ENCODE measurements around the gene PRKX.
"Not testable (repeated sequence)": the region's sequence is repeated elsewhere in the genome, so short reads cannot be mapped to it uniquely, and the experiment has no call there.

PRKX gene

DNA sequence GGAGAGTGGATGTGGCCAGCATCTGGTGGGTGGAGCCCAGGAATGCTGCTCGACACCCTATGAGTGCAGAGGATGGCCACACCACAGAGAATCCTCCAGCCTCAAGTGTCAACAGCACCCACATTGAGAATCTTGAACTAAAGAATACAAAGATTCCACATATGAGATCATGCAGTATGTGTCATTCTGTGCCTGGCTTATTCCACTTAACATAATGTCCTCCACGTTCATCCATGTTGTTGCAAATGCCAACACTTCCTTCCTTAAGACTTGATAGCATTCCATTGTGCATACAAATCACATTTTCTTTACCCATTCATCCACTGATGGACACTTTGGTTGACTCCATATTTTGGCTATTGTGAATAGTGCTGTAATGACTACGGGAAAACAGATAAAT lies 145.8 kb downstream of the PRKX start:
- no peak for DNase-seq (ENCODE audit: low spot score)
- TF ChIP-seq, protein P1, sequence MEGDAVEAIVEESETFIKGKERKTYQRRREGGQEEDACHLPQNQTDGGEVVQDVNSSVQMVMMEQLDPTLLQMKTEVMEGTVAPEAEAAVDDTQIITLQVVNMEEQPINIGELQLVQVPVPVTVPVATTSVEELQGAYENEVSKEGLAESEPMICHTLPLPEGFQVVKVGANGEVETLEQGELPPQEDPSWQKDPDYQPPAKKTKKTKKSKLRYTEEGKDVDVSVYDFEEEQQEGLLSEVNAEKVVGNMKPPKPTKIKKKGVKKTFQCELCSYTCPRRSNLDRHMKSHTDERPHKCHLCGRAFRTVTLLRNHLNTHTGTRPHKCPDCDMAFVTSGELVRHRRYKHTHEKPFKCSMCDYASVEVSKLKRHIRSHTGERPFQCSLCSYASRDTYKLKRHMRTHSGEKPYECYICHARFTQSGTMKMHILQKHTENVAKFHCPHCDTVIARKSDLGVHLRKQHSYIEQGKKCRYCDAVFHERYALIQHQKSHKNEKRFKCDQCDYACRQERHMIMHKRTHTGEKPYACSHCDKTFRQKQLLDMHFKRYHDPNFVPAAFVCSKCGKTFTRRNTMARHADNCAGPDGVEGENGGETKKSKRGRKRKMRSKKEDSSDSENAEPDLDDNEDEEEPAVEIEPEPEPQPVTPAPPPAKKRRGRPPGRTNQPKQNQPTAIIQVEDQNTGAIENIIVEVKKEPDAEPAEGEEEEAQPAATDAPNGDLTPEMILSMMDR (conservative IDR thresholded peaks at IDR 0.05; ENCODE audit: low read depth): no peak
- H3K27ac ChIP-seq: no peak overlapping the region
- CTCF ChIA-PET: no interaction called here
- POLR2A ChIA-PET (ENCODE audit: low non-redundant PET): no interaction called here

DNA sequence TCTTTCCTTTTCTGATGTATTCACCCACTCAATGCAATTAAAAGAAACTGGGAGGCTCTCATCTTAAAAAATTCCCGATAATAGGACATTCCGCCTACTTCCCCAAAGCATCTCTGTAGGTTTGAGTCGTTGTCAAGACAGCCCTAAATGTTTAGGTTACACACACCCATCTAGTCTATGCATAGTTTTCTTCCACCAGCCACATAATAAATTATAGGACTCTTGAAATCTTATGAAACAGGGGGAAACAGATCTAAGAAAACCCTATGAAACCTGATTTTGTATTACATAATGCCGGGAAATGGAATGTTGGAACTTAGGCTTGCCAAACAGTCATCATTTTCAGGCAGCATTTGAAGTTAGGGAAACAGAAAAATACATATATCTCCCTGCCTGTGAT lies 150.0 kb downstream of the PRKX start:
- H3K27ac ChIP-seq: no peak overlapping the region
- no peak for DNase-seq (ENCODE audit: low spot score)
- ChIA-PET CTCF (no interaction called here), POLR2A (ENCODE audit: low non-redundant PET) (no interaction called here)
- TF ChIP-seq, protein P1 (conservative IDR thresholded peaks at IDR 0.05; ENCODE audit: low read depth): no peak

DNA sequence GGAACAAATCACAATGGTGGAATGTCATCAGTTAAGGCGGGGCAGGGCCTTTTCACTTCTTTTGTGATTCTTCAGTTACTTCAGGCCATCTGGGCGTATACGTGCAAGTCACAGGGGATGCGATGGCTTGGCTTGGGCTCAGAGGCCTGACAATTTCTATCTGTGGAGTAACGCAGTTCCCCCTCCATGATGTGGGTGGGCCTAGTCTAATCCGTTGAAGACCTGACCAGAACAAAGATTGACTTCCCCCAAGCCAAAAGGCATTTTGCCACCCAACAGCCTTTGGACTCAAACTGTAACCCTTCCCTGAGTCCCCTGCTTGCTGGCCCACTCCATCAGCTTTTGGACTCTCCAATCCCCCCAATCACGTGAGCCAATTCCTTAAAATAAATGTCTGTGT lies 153.4 kb downstream of the PRKX start:
- POLR2A ChIA-PET (ENCODE audit: low non-redundant PET); H3K27ac ChIP-seq; DNase-seq (ENCODE audit: low spot score); CTCF ChIA-PET: not testable (repeated sequence)

All from RWPE1 (cell line).